GM10847 (cell line): ENCODE measurements around the gene STAG1.

Experiments used
- POLR2A ChIP-seq: IDR thresholded peaks from 2 replicates; pipeline ENCODE4 v1.6.1; 2011; ENCODE audit not compliant: insufficient read length; ENCODE audit errors: extremely low read depth

STAG1 gene

GRCh38 chr3:136667081-136667480 lies 85.1 kb downstream of the STAG1 start:
- TF ChIP-seq POLR2A = no peak

GRCh38 chr3:136664771-136665170 lies 87.4 kb downstream of the STAG1 start:
- TF ChIP-seq POLR2A = no peak

- no peak for TF ChIP-seq POLR2A
Measured at GRCh38 chr3:136661282-136661681, 90.9 kb downstream of the STAG1 start.

GRCh38 chr3:136658946-136659682 lies 93.1 kb downstream of the STAG1 start:
- TF ChIP-seq POLR2A = no peak

GRCh38 chr3:136657526-136657925 lies 94.7 kb downstream of the STAG1 start:
- no peak for TF ChIP-seq POLR2A

GRCh38 chr3:136653628-136654027 lies 98.5 kb downstream of the STAG1 start:
- TF ChIP-seq POLR2A = no peak

- no peak for TF ChIP-seq POLR2A
Measured at GRCh38 chr3:136651581-136651980, 100.6 kb downstream of the STAG1 start.

GRCh38 chr3:136650461-136650860 lies 101.7 kb downstream of the STAG1 start:
- TF ChIP-seq POLR2A = no peak

GRCh38 chr3:136645915-136646314 lies 106.3 kb downstream of the STAG1 start:
- TF ChIP-seq POLR2A = no peak

GRCh38 chr3:136644212-136644611 lies 108.0 kb downstream of the STAG1 start:
- no peak for TF ChIP-seq POLR2A

- TF ChIP-seq POLR2A = no peak
Measured at GRCh38 chr3:136642711-136643110, 109.5 kb downstream of the STAG1 start.

- no peak for TF ChIP-seq POLR2A
Measured at GRCh38 chr3:136639069-136639468, 113.1 kb downstream of the STAG1 start.

GRCh38 chr3:136637176-136637575 lies 115.0 kb downstream of the STAG1 start:
- TF ChIP-seq POLR2A = no peak

GRCh38 chr3:136634821-136635220 lies 117.4 kb downstream of the STAG1 start:
- TF ChIP-seq POLR2A = no peak

GRCh38 chr3:136632625-136633081 lies 119.5 kb downstream of the STAG1 start:
- TF ChIP-seq POLR2A = no peak

- no peak for TF ChIP-seq POLR2A
Measured at GRCh38 chr3:136631424-136631823, 120.8 kb downstream of the STAG1 start.

GRCh38 chr3:136630915-136631314 lies 121.3 kb downstream of the STAG1 start:
- TF ChIP-seq POLR2A = no peak

GRCh38 chr3:136626493-136626892 lies 125.7 kb downstream of the STAG1 start:
- TF ChIP-seq POLR2A = no peak
